Measurements from ENCODE around the gene POMT1. TPM values are rescaled to one million over a fixed set of nuclear protein-coding genes. Genes with fewer than 3 reads are reported as not detected.

Gene POMT1
- total and polyA plus RNA-seq, 2 donors (not counting 3 experiments of a cell fraction or from before 2014, with no cell fraction given): 44.7 to 53.9 TPM

- no peak overlapping the region for H3K4me3 ChIP-seq (replicated peaks in 1 of 3; ENCODE audit: insufficient read depth in 1 of 3, low read depth in 1 of 3, low read length in 3 of 3)
- H3K79me2 ChIP-seq (ENCODE audit: control insufficient read depth, insufficient read depth, low read length): peaks cover 32% of the 10 kb centered on the region
- ChIA-PET POLR2A (no interaction called here), CTCF (no interaction called here)
- no peak overlapping the region for H3K27ac ChIP-seq (ENCODE audit: insufficient read depth, low read depth, low read length)
- H4K20me1 ChIP-seq (replicated peaks; ENCODE audit: control insufficient read depth, extremely low read depth, insufficient read depth, low read length): peaks cover 4% of the 10 kb centered on the region
- H3K4me2 ChIP-seq (ENCODE audit: insufficient read depth, low read length): no peak overlapping the region
- no peaks in the 10 kb centered on the region for H3K27me3 ChIP-seq (ENCODE audit: control insufficient read depth in 2 of 2, insufficient read depth in 2 of 2, low read length in 2 of 2)
- H3K36me3 ChIP-seq (ENCODE audit: control insufficient read depth in 2 of 2, extremely low read depth in 1 of 2, insufficient read depth in 2 of 2, low read length in 2 of 2): peaks cover 35 to 75% of the 10 kb centered on the region in 2 experiments
- no TSS peak for BruUV-seq (replicated peaks)
- TF ChIP-seq FOS (IDR thresholded peaks at IDR 0.05; ENCODE audit: borderline replicate concordance, insufficient read depth, low read length) (no peak), EZH2 (IDR thresholded peaks at IDR 0.05; ENCODE audit: borderline replicate concordance, low read depth, low read length, severe bottlenecking) (no peak), POLR2AphosphoS5 (IDR thresholded peaks at IDR 0.05; ENCODE audit: insufficient read depth, low read depth, low read length) (no peak), JUN (IDR thresholded peaks at IDR 0.05; ENCODE audit: borderline replicate concordance, insufficient read depth, insufficient read length, low read depth) (no peak), POLR2A (IDR thresholded peaks at IDR 0.05; ENCODE audit: low read depth, low read length) (no peak), GATA2 (IDR thresholded peaks at IDR 0.05; ENCODE audit: insufficient read depth, insufficient read length, low read depth, low read length) (no peak), MYC (IDR thresholded peaks at IDR 0.05; ENCODE audit: low read depth, low read length) (no peak)
- TF ChIP-seq, protein P1, sequence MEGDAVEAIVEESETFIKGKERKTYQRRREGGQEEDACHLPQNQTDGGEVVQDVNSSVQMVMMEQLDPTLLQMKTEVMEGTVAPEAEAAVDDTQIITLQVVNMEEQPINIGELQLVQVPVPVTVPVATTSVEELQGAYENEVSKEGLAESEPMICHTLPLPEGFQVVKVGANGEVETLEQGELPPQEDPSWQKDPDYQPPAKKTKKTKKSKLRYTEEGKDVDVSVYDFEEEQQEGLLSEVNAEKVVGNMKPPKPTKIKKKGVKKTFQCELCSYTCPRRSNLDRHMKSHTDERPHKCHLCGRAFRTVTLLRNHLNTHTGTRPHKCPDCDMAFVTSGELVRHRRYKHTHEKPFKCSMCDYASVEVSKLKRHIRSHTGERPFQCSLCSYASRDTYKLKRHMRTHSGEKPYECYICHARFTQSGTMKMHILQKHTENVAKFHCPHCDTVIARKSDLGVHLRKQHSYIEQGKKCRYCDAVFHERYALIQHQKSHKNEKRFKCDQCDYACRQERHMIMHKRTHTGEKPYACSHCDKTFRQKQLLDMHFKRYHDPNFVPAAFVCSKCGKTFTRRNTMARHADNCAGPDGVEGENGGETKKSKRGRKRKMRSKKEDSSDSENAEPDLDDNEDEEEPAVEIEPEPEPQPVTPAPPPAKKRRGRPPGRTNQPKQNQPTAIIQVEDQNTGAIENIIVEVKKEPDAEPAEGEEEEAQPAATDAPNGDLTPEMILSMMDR (IDR thresholded peaks at IDR 0.05; ENCODE audit: extremely low read depth in 1 of 2, insufficient read depth in 1 of 2, low read depth in 1 of 2, low read length in 2 of 2): no peak
- TF ChIP-seq, protein P2, sequence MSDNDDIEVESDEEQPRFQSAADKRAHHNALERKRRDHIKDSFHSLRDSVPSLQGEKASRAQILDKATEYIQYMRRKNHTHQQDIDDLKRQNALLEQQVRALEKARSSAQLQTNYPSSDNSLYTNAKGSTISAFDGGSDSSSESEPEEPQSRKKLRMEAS (IDR thresholded peaks at IDR 0.05; ENCODE audit: insufficient read depth, insufficient read length): no peak
- no peak overlapping the region for H3K9ac ChIP-seq (replicated peaks; ENCODE audit: extremely low read depth, insufficient read depth, low read length)
- intact Hi-C loops (cut with micrococcal nuclease): loop anchor here (5.0 kb wide), 1 partner anchor 108 kb away; no protein-coding TSS in a partner anchor
- H3K9me3 ChIP-seq (replicated peaks; ENCODE audit: control insufficient read depth, insufficient read depth, low read length): no peaks in the 10 kb centered on the region
- no peak for FAIRE-seq
- no peaks in the 10 kb centered on the region for H3K9me1 ChIP-seq (replicated peaks; ENCODE audit: control insufficient read depth, extremely low read depth, insufficient read depth, low read length)
- DNase-seq (ENCODE audit: low read depth, low spot score): no peak
- no peaks in the 10 kb centered on the region for H3K4me1 ChIP-seq (ENCODE audit: control insufficient read depth, extremely low read depth, insufficient read depth, low read length)
- H2AFZ ChIP-seq (ENCODE audit: low read depth, low read length): no peak overlapping the region
- dilution Hi-C loops (cut with MboI; ENCODE audit: extremely low pct_ligation_motif_present, low sequenced_read_pairs): no loop called here
Observed at GRCh38 chr9:131475111-131475955, 27.4 kb upstream of the POMT1 start.
